ENCODE data around the gene CEACAM7. TPM values are rescaled to one million over a fixed set of nuclear protein-coding genes. Genes with fewer than 3 reads are reported as not detected.

CEACAM7 gene
- total and polyA plus RNA-seq, 2 of the 13 experiments (the other 11 are each of a cell fraction or from before 2014, with no cell fraction given) = not detected

DNA sequence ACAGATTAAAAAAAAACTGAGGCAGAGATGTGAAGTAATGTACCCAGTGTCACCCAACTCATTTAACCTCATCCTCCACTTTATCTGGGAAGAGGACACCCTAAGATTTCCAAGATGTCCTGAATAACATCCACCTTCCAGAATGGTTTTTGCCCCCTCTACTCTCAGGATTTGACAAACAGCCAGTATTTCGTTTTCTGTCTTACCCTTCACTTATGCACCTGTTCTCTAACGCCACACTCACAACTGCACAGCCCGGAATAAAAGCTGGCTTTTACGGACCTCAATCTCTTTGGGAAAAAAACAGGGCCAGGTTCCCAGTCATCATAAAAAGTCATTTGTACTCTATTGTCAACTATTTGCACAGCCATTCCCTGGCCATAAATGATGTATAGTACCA, 46.1 kb upstream of the CEACAM7 start:
- Histone ChIP-seq H3K4me2 (ENCODE audit: low read depth, low read length) (no peak overlapping the region), H2AFZ (ENCODE audit: low read length) (no peak overlapping the region), H3K4me1 (ENCODE audit: insufficient read depth, low read length) (no peaks in the 10 kb centered on the region), H3K36me3 (replicated peaks in 1 of 2; ENCODE audit: control insufficient read depth in 1 of 2, insufficient read depth in 2 of 2, low read length in 2 of 2) (no peaks in the 10 kb centered on the region), H3K27me3 (ENCODE audit: control insufficient read depth in 1 of 2, insufficient read depth in 2 of 2, low read length in 2 of 2) (peaks cover 0 to 3% of the 10 kb centered on the region in 2 experiments; a peak in 1 of 5 replicates), H3K4me3 (replicated peaks in 1 of 3; ENCODE audit: insufficient read depth in 1 of 3, low read depth in 2 of 3, low read length in 3 of 3) (no peak overlapping the region), H4K20me1 (ENCODE audit: insufficient read depth, low read length) (no peaks in the 10 kb centered on the region), H3K79me2 (ENCODE audit: insufficient read depth, low read length) (no peaks in the 10 kb centered on the region), H3K9ac (ENCODE audit: insufficient read depth, low read depth, low read length) (no peak overlapping the region), H3K27ac (ENCODE audit: extremely low read length, insufficient read depth, low read length) (no peak overlapping the region), H3K9me3 (ENCODE audit: low read length) (no peaks in the 10 kb centered on the region)
- FAIRE-seq (no peak), ATAC-seq (no peak), DNase-seq (ENCODE audit: low spot score) (no peak)
- no TSS peak for BruUV-seq (replicated peaks)
- TF ChIP-seq ZZZ3 (CRISPR knock-in tag; IDR thresholded peaks at IDR 0.05; ENCODE audit: borderline replicate concordance) (no peak), KMT2B (CRISPR knock-in tag; IDR thresholded peaks at IDR 0.05) (no peak), ZBTB42 (CRISPR knock-in tag; IDR thresholded peaks at IDR 0.05) (no peak), SRF (IDR thresholded peaks at IDR 0.05; ENCODE audit: low read depth, low read length) (no peak), NKX3-1 (CRISPR knock-in tag; IDR thresholded peaks at IDR 0.05) (no peak), PHF20 (CRISPR knock-in tag; IDR thresholded peaks at IDR 0.05) (no peak), JUNB (CRISPR knock-in tag; IDR thresholded peaks at IDR 0.05; ENCODE audit: borderline replicate concordance) (no peak), ZNF354B (CRISPR knock-in tag; IDR thresholded peaks at IDR 0.05) (no peak)
- TF ChIP-seq, protein P1, sequence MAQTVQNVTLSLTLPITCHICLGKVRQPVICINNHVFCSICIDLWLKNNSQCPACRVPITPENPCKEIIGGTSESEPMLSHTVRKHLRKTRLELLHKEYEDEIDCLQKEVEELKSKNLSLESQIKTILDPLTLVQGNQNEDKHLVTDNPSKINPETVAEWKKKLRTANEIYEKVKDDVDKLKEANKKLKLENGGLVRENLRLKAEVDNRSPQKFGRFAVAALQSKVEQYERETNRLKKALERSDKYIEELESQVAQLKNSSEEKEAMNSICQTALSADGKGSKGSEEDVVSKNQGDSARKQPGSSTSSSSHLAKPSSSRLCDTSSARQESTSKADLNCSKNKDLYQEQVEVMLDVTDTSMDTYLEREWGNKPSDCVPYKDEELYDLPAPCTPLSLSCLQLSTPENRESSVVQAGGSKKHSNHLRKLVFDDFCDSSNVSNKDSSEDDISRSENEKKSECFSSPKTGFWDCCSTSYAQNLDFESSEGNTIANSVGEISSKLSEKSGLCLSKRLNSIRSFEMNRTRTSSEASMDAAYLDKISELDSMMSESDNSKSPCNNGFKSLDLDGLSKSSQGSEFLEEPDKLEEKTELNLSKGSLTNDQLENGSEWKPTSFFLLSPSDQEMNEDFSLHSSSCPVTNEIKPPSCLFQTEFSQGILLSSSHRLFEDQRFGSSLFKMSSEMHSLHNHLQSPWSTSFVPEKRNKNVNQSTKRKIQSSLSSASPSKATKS (CRISPR knock-in tag; IDR thresholded peaks at IDR 0.05) = no peak
- TF ChIP-seq, protein P2, sequence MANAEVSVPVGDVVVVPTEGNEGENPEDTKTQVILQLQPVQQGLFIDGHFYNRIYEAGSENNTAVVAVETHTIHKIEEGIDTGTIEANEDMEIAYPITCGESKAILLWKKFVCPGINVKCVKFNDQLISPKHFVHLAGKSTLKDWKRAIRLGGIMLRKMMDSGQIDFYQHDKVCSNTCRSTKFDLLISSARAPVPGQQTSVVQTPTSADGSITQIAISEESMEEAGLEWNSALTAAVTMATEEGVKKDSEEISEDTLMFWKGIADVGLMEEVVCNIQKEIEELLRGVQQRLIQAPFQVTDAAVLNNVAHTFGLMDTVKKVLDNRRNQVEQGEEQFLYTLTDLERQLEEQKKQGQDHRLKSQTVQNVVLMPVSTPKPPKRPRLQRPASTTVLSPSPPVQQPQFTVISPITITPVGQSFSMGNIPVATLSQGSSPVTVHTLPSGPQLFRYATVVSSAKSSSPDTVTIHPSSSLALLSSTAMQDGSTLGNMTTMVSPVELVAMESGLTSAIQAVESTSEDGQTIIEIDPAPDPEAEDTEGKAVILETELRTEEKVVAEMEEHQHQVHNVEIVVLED (CRISPR knock-in tag; IDR thresholded peaks at IDR 0.05; ENCODE audit: borderline replicate concordance) = no peak
- TF ChIP-seq, protein P3, sequence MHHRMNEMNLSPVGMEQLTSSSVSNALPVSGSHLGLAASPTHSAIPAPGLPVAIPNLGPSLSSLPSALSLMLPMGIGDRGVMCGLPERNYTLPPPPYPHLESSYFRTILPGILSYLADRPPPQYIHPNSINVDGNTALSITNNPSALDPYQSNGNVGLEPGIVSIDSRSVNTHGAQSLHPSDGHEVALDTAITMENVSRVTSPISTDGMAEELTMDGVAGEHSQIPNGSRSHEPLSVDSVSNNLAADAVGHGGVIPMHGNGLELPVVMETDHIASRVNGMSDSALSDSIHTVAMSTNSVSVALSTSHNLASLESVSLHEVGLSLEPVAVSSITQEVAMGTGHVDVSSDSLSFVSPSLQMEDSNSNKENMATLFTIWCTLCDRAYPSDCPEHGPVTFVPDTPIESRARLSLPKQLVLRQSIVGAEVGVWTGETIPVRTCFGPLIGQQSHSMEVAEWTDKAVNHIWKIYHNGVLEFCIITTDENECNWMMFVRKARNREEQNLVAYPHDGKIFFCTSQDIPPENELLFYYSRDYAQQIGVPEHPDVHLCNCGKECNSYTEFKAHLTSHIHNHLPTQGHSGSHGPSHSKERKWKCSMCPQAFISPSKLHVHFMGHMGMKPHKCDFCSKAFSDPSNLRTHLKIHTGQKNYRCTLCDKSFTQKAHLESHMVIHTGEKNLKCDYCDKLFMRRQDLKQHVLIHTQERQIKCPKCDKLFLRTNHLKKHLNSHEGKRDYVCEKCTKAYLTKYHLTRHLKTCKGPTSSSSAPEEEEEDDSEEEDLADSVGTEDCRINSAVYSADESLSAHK (CRISPR knock-in tag; IDR thresholded peaks at IDR 0.05; ENCODE audit: borderline replicate concordance) = no peak
- CTCF ChIA-PET (ENCODE audit: low intra/inter-chr PET ratio, low total read pairs) = no interaction called here
- POLR2A ChIA-PET = no interaction called here
- in situ Hi-C loops (cut with HindIII; ENCODE audit: extremely low pct_ligation_motif_present, low pct_unique_long_range_greater_than_20kb) = no loop called here
- WGBS (ENCODE audit: low lambda C conversion rate) = 20% methylated on average over 4 of the region's 4 CpGs
- intact Hi-C loops (cut with micrococcal nuclease; ENCODE audit: unreplicated experiment) = no loop called here

Data from HepG2 (cell line).